Chondrocyte (in vitro differentiated cells): ENCODE measurements around the gene KCNJ14. TPM values are rescaled to one million over a fixed set of nuclear protein-coding genes. Genes with fewer than 3 reads are reported as not detected.

ENCODE experiments used
- DNase-seq: peaks from one replicate; pipeline ENCODE4 v3.0.0; 2021; ENCODE audit warnings: mixed read lengths, low spot score
- H3K27ac Mint-ChIP-seq: one replicate; pipeline ENCODE4 v1.8.0; 2021; ENCODE audit warnings: mild to moderate bottlenecking, moderate library complexity, mixed read lengths; ENCODE audit not compliant: unreplicated experiment
- H3K27me3 Mint-ChIP-seq: 2 replicates; pipeline ENCODE4 v1.8.0; 2021; ENCODE audit warnings: low read depth, mixed read lengths
- H3K36me3 Mint-ChIP-seq: 2 replicates; pipeline ENCODE4 v1.8.0; 2021; ENCODE audit warnings: low read depth, mixed read lengths
- H3K4me1 Mint-ChIP-seq: 2 replicates; pipeline ENCODE4 v1.8.0; 2021; ENCODE audit warnings: low read depth, mild to moderate bottlenecking, mixed read lengths
- H3K4me3 Mint-ChIP-seq: one replicate; pipeline ENCODE4 v1.8.0; 2021; ENCODE audit warnings: mild to moderate bottlenecking, moderate library complexity, mixed read lengths; ENCODE audit not compliant: unreplicated experiment
- H3K9me3 Mint-ChIP-seq: 2 replicates; pipeline ENCODE4 v1.8.0; 2021; ENCODE audit warnings: low read depth, mixed read lengths
- total RNA-seq: library from RNA; stranded (reverse); gene quantifications from 3 replicates; pipeline ENCODE4 v1.2.1, GENCODE V29; 2021
- TF ChIP-seq, protein P1 (sequence below): fragments of 200-600 bp; sonication (generic); IDR thresholded peaks from 2 replicates; pipeline ENCODE4 v1.5.0; 2021; ENCODE audit warnings: antibody characterized with exemption, mild to moderate bottlenecking, moderate library complexity

Gene KCNJ14
- total RNA-seq, 1 donor from 2014 or later, result 0.95 TPM

DNA sequence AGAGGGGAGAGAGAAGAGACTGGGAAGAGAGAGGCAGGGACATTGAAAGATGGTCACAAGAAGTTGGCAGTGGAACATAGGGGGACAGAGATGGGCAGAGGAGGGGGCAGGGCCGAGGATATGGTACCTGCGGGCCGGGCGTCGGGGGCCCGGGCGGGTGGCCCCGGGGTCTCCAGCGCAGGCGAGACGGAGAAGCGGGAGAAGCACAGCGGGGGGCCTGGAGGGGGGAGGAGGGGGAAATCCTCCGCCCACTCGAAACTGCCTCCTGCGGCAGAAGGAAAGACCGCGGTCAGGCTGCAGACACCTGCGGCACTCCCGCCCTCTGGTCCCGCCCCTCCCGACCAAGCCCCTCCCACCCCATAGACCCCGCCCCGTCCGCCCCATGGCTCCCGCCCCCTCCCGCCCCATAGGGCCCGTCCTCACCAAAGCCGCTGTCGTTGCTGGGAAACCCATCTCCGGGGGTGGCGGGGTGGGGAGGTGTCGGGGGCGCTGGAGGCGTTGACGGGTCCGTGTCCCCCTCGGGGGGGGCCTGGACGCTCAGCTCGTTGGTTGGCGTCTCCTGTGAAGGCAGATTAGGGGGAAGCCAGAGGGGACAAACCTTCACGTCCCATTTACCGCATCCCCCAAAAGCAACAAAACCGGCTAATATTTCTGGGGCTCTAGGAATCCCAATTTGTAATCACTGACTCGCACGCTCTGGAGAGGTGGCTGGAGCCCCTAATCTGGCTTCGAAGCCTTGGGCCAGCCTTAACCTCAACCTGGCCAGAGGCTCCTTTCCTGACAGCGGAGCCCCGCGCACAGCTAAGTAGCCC lies 35.8 kb downstream of the KCNJ14 start:
- Mint-ChIP-seq H3K27ac (no peak overlapping the region), H3K4me1 (peaks cover 61% of the 10 kb centered on the region), H3K27me3 (peaks cover 4% of the 10 kb centered on the region), H3K9me3 (no peaks in the 10 kb centered on the region), H3K4me3 (peak overlapping the region; percentile 40), H3K36me3 (no peaks in the 10 kb centered on the region)
- TF ChIP-seq, protein P1, sequence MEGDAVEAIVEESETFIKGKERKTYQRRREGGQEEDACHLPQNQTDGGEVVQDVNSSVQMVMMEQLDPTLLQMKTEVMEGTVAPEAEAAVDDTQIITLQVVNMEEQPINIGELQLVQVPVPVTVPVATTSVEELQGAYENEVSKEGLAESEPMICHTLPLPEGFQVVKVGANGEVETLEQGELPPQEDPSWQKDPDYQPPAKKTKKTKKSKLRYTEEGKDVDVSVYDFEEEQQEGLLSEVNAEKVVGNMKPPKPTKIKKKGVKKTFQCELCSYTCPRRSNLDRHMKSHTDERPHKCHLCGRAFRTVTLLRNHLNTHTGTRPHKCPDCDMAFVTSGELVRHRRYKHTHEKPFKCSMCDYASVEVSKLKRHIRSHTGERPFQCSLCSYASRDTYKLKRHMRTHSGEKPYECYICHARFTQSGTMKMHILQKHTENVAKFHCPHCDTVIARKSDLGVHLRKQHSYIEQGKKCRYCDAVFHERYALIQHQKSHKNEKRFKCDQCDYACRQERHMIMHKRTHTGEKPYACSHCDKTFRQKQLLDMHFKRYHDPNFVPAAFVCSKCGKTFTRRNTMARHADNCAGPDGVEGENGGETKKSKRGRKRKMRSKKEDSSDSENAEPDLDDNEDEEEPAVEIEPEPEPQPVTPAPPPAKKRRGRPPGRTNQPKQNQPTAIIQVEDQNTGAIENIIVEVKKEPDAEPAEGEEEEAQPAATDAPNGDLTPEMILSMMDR, result no peak
- DNase-seq, result no peak

DNA sequence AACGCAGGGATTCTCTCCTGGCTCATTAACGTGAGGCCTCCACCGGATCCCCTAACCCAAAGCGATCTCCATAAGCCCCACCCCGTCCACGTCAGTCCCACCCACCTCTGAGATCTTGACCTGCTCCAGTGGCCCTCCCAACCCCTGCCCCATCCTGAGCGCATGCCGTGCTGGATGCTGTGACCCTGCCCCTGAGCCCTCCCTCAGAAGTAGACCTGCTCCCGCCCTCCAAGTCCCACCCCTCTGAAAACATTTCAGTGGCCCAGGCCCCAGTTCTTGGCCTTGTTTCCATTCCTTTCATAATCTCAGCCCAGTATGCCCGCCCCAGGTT lies 36.4 kb downstream of the KCNJ14 start:
- no peak overlapping the region for H3K27ac Mint-ChIP-seq
- peaks cover 4% of the 10 kb centered on the region for H3K27me3 Mint-ChIP-seq
- DNase-seq, result no peak
- H3K4me3 Mint-ChIP-seq, result no peak overlapping the region
- H3K9me3 Mint-ChIP-seq, result no peaks in the 10 kb centered on the region
- no peaks in the 10 kb centered on the region for H3K36me3 Mint-ChIP-seq
- TF ChIP-seq, protein P1, result no peak
- peaks cover 57% of the 10 kb centered on the region for H3K4me1 Mint-ChIP-seq

DNA sequence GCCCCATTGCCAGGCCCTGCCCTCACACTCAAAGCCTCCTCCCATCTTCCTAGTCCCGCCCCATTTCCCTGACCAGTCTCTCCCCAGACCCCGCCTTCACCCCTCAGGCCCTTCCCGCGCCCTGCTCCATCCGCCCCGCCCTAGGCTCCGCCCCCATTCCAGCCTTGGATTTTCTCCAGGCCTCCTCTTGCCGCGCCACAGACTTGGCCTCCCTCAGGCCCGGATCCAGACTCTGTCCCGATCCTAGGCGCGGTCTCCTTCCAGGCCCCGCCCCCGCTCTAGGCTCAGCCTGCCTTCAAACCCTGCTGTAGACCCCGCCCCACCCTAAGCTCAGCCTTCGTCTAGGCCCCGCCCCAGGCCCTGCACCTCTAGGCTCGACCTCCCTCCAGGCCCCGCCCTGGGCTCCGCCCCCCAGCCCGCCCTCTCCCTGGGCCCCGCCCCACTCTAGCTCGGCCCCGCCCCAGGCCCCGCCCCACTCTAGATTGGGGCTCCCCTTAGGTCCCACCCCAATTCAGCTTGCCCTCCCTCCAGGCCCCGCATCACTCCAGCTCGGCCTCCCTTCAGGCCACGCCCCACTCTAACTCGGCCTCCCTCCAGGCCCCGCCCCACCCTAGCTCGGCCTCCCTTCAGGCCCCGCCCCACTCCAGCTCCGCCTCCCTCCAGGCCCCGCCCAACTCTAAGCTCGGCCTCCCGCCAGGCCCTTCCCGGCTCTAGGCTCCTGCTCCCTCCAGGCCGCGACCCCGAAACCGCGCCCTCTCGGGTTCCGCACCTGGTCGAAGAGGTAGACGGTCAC lies 37.7 kb downstream of the KCNJ14 start:
- TF ChIP-seq, protein P1, result no peak
- DNase-seq, result no peak
- peak overlapping the region; percentile 88 for H3K27ac Mint-ChIP-seq
- H3K36me3 Mint-ChIP-seq, result no peaks in the 10 kb centered on the region
- H3K27me3 Mint-ChIP-seq, result peaks cover 6% of the 10 kb centered on the region
- H3K4me3 Mint-ChIP-seq, result peak overlapping the region; percentile 73
- H3K4me1 Mint-ChIP-seq, result peaks cover 48% of the 10 kb centered on the region
- no peaks in the 10 kb centered on the region for H3K9me3 Mint-ChIP-seq

DNA sequence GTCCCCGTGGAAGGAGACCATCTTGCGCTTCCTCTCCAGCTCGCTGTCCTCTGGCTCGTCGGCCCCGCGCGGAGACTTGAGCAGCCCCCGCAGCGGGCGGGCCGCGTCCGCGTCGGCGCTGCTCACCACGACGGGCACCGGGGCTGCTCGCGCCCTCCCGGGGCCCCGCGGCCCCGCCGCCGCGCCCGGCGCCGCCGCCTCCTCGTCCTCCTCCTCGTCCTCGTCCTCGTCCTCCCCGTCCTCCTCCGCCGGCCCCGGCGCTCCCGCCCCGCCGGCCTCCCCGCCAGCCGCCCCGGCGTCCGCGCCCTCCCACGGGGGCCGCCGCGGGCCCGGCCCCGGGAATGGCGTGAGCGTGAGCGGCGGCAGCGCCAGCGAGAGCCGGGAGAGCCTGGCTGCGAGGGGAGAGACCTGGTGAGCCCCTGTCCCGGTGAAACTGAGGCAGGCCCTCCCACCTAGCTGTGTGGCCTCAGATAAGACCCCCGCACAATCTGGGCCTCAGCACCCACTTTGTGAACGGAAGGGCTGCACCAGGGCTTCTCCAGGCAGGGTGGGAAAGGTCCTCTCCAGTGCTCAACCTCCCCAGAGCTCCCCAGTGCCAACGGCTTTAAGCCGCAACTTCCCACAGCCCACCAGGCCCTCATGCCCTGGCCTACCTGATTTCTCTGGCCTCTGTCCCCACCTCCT lies 38.5 kb downstream of the KCNJ14 start:
- H3K36me3 Mint-ChIP-seq, result no peaks in the 10 kb centered on the region
- TF ChIP-seq, protein P1, result no peak
- H3K9me3 Mint-ChIP-seq, result no peaks in the 10 kb centered on the region
- H3K4me3 Mint-ChIP-seq, result peak overlapping the region; percentile 73
- peaks cover 8% of the 10 kb centered on the region for H3K27me3 Mint-ChIP-seq
- peaks cover 41% of the 10 kb centered on the region for H3K4me1 Mint-ChIP-seq
- DNase-seq, result no peak
- H3K27ac Mint-ChIP-seq, result peak overlapping the region; percentile 63

DNA sequence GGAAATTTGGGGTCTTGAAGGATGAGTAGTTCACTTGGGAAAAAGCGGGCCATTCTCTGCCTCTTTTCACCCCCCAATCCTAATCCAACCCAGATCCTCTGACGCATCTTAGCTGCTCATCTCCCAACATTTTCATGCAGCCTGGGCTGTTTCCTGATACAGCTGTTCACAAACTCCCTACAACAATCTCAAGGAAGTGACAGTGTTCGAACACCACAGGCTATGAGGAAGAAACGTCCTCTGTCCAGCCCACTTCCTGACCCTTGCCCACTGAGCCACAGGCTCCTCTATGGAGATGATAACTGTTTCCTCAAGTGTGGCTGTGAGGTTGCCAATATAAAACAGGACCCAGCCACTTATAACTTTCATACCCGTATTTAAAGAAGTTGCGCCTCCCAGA lies 40.0 kb downstream of the KCNJ14 start:
- H3K27ac Mint-ChIP-seq, result peak overlapping the region; percentile 17
- peaks cover 33% of the 10 kb centered on the region for H3K4me1 Mint-ChIP-seq
- no peak overlapping the region for H3K4me3 Mint-ChIP-seq
- no peaks in the 10 kb centered on the region for H3K9me3 Mint-ChIP-seq
- H3K36me3 Mint-ChIP-seq, result no peaks in the 10 kb centered on the region
- H3K27me3 Mint-ChIP-seq, result peaks cover 16% of the 10 kb centered on the region
- TF ChIP-seq, protein P1, result no peak
- no peak for DNase-seq
